ENCODE data around the gene SLC35D2.
A peak's percentile ranks its signal among the peaks of the same experiment; 100 is the strongest.

The SLC35D2 gene

DNA sequence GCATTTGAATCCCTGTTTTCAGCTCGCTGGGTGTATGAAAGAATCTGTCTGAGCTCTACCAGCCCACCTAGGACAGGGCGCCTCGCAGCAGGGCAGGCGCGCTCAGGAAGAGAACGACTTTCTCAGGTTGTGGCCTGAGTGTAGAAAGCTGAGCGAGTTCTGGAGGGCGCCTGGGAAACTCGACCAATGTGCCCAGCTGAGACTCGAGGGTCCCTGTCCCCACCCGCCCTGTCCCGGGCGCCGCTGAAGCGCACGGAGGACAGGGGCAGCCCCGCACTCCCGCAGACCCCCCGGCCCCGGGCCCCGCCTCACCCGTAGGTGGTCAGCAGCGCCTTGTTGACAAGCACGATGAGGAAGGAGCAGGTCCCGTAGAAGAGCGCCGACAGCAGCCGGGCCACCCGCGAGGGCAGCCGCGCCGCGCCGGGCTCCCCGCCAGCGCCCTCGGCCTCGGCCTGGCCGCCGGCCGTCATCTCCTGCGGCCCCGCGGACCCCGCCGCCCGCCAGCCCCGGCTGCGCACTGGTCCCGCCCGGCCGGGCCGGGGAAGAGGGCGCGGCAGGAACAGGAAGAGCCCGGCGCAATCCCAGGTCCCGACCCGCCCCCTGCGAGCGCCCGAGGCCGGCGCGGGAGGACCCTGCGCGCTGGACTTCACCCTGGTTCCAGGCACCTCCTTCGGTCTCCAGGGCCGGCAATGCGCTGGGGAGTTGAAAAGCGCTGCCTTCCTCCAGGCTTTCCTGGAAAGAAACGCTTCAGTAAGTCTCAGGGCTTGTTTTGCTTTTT lies at the start of gene SLC35D2:
SLC35D2 (minus strand) TSS at position 547 of the 778 bp plus-strand sequence; CDS start at position 470, 77 bp downstream.
- Histone ChIP-seq H3K4me3 (peak within 1 kb of the TSS; percentile 63 to 79 (median 67)), H3K27ac (peak within 1 kb of the TSS in 20 of 21 experiments; percentile 51 to 88 (median 78))

DNA sequence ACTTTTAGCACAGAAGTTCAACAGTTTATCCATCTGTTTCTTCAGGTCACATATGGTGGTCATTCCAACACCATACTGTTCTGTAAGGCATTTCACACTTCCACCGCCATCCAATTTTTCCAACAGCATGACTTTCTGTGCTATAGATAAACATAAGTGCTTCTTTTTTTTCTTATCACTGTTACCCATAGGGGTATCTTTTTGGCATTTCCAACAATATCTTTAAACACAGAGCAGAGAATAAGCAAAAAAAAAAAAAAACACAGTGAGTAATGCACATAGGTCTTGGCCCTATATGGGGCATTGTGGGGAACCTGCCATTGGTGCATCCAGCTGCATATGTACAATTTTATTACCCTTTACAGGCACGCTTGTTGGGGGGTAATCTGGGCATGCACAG lies 46.9 kb upstream of the SLC35D2 start:
- Histone ChIP-seq H3K27ac (no peak overlapping the region), H3K4me3 (no peak overlapping the region)

DNA sequence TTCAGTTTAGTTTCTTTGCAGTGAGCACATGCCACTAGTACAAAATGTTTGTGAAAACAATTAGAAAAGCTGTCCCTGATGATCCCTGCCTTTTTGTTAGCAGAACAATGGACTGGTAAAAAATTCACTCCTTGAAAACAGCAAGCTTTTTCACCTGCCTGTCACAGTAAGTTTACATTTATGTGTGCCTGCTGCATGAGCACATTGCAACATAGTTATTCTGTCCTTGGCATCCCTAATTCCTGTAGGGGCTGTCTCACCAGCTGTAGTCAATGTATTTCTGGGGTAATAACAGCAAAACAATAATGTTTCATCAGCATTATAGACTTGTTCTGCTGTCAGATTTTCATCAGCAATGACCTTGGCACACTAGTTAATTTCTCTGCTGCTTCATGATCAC lies 46.2 kb upstream of the SLC35D2 start:
- Histone ChIP-seq H3K27ac (no peak overlapping the region), H3K4me3 (no peak overlapping the region)

DNA sequence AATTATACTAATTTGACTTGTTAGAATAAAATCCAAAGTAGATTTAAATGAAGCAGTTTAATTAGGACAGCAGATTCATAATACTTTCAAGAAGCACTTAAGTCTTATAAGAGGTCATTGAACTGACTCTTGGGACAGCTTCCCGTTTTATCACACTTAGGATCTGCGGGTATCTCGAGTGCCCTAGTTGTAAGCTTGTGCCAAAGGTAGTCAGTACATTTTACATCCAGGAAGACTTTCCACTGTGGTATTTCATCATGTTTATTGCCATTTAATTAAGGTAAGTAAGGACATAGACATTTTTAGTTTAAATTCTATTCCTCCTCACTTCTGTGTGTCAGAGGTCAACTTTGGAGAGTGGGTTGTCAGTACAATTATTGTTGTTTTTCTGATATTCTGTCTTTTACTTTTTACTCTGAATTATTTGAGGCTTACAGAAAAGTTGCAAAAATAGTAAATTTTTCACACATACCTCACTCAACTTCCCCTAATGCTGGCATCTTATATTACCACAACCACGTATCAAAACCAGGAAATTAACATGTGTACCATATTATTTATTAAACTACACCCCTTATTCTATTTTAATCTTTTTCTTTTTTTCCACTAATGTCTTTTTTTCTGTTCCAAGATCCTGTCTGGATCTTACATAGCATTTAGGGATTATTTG lies 42.1 kb upstream of the SLC35D2 start:
- no peak overlapping the region for H3K27ac ChIP-seq

DNA sequence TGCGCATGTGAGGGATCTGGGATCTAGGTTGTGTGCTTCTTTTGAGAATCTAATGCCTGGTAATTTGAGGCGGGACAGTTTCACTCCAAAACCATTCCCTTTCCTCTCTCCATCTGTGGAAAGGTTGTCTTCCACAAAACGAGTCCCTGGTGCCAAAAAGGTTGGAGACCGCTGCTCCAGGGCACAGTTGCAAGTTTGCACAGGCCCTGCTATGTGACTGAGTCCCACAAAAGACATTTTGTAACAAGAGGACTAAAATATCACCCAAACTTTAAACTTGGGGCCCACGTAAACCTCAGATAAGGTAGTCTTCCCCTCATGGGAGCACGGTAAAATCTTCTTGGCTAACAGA lies 40.5 kb upstream of the SLC35D2 start:
- H3K27ac ChIP-seq = peak overlapping the region in 2 of 21 experiments; percentile 6 to 16
- no peak overlapping the region for H3K4me3 ChIP-seq

More for the DNA sequence above, 42.1 kb upstream of the SLC35D2 start:
- no peak overlapping the region for H3K4me3 ChIP-seq

DNA sequence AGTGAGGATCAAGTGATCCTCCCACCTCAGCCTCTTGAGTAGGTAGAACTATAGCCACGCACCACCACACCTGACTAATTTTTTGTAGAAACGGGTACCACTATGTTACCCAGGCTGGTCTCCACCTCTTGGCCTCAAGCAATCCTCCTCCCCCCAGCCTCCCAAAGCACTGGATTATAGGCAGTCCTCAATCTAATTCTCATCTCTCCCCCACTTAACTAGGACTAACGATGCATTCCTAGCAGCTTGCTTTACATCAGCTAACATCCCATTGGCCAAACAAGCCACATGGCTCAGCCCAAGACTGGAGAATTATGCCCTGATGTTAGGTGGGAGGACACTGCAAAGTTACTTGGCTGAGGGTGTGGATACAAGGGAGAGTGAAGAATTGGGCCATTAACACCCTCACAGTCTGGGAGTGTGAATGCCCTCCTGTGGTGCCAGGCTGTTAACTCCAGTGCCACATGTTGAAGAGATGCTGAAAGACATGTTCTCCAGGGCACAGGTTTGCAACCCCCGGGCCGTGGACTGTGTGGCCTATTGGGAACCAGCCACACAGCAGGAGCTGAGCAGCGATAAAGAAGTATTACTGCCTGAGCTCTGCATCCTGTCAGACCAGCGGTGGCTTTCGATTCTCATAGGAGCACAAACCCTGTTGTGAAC lies 39.9 kb upstream of the SLC35D2 start:
- H3K27ac ChIP-seq = peak overlapping the region in 1 of 21 experiments; percentile 6
- no peak overlapping the region for H3K4me3 ChIP-seq

DNA sequence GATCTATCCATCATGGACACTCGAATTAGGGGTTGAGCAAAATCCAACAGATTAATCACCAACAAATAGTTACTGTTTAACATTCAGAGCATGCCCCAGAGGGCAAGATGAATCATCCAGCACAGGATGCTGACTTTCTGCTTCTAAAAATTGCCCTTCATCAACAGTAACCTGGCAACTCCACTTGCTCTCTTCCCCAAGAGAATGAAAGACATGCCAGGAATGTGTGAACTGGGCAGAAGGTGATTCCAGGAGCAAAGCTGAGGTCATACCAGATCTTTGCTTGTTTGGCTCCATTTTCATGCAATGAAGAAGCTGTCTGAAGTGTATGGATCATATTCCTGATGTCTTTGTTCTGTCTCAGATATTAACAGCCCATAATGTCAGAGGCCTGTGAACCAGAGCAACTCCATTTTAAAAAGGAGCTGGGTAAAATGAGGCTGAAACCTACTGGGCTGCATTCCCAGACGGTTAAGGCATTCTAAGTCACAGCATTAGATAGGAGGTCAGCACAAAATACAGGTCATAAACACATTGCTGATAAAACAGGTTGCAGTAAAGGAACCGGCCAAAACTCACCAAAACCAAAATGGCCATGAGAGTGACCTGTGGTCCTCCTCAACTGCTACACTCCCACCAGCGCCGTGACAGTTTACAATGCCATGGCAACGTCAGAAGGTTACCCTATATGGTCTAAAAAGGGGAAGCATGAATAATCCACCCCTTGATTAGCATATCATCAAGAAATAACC lies 37.1 kb upstream of the SLC35D2 start:
- Histone ChIP-seq H3K27ac (peak overlapping the region in 19 of 21 experiments; percentile 7 to 98 (median 96)), H3K4me3 (no peak overlapping the region)

DNA sequence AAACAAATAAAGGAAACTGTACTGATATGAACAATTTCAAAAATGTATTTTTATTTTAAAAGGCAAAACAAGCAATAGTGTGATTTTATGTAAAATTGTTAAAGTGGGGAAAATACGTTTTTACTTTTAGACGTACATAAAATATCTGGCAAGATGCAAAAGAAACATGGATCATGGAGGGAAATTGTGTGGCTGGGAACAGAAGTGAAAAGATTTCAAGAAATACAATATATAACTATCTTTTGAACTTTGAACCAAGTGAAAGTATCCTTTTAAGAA lies 36.1 kb upstream of the SLC35D2 start:
- Histone ChIP-seq H3K27ac (peak overlapping the region in 19 of 21 experiments; percentile 82 to 99 (median 96)), H3K4me3 (peak overlapping the region in 6 of 7 experiments; percentile 64 to 90 (median 80))

DNA sequence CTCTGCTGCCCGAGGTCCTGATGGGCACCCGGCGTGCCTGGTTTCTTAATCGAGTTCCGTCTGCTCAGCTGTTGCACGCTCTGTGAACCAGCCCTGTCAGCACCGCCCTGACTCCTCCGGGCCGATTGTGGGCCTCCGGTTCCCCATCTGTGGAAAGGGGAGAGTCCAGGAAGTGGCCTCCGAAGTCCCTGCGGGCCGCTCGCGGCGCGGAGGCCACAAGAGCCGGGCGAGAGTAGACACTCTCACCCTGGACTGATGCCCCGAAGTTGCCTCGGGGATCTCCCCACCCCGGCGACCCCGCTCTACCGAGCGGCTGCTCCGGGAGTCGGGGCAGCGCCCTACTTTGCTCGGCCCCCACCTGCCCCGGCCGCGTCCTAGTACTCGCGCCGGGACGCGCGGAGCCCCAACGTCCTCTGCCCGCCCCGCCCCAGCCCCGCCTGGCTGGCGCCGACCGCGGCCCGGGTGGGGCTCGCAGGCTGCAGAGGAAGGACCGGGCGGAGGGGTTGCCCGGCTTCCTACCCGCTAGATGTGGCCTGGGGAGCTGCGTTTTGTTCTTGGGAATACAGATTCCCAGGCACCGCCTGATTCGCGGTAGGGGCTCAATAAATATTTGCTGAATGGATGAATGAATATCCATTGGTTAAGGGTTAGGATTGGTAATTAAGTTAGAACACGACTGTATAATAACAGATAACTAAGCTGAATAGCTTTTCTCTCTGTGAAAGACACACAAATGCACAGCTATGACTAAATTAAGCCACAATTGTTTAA lies 35.6 kb upstream of the SLC35D2 start:
- peak overlapping the region; percentile 64 to 99 (median 80) for H3K4me3 ChIP-seq
- peak overlapping the region; percentile 82 to 99 (median 96) for H3K27ac ChIP-seq

DNA sequence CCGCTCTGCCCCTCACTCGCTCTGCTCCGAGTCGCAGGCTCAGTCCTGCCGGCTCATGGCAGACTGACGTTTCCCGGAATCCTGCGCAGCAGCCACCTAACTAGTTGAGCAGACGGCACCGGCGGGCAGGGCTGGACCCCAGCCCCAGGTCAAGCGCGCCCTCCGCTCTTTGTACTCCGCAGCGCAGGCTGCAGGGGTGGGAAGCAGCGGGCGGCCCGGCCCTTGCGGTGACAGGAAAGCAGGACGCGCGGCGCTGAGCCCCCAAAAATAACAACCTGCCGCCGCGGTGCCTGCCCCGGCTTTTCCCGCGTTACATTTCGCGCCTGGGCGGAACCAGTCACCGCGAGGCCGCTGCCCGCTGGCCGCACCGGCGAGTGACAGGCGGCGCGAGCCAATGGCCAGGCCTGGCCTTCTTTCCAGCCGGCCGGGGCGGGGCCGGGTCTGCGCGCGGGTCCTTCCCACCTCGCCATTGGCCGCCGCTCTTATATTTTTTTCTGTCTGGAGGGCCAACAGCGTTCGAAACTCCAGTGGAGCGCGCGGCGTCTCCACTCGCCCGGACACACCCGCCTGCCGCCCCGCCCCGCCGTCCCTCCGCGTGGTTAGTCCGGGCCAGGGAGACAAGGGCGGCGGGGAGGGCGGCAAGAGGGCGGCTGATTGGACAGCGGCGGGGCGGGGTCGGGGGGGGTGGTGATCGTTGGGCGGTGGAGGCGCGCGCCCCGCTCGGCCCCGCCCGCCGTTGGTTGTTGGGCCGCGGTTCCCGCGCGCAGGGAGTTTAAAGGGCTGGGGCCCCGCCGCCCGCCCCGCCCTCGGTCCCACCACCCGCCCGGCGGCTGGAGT lies 34.8 kb upstream of the SLC35D2 start, which contains the start of gene ZNF367:
ZNF367 (minus strand) TSS at position 288 of the 837 bp plus-strand sequence. CDS start 338 bp downstream, outside the sequence.
- peak within 1 kb of the TSS; percentile 82 to 99 (median 96) for H3K27ac ChIP-seq
- peak within 1 kb of the TSS; percentile 64 to 99 (median 80) for H3K4me3 ChIP-seq

DNA sequence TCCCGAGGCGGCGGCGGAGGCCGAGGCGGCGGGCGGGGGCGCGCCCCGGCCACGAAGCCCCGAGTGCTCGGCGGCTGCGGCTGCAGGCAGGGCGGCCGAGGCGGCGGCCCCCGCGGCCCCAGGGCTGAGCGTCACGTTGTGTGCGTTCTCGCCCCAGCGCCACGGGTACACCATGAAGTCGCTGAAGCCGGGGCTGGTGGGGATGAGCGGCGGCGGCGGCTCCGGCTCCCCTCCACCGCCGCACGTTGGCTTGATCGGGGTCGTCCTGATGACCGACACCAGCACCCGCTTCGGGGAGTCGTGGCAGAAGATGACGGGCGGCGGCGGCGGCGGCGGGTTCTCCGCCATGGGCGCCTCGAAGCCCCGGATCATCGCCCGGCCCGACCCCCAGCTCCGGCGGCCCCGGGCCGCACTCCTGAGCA lies 34.2 kb upstream of the SLC35D2 start:
- peak overlapping the region; percentile 3 to 99 (median 96) for H3K27ac ChIP-seq
- H3K4me3 ChIP-seq = peak overlapping the region; percentile 64 to 99 (median 80)

DNA sequence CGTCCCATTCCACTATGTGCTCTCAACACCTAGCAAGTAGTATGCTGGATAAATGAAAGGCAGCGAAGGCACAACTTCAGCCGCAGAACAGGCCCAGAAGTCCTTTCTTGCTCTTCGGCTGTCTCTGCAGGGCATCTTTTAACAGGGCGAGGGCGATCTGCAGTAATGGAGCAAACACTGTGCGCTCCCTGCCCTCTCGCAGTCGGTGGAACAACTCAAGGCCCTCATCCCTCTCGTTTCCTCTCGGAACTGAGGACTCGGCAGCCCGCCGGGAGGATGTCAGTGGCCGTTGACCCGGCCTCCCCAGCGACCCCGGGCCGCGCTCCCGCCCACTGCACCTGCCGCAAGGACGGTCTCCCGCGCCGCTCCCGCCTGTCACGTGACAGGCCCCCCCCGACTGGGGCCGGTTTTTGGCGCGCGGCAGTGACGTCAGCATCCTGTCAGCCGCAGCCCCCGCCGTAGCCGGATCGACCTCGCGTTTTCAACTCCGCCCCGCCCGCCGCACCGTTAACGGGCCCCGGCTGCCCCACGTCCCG lies 33.6 kb upstream of the SLC35D2 start:
- H3K27ac ChIP-seq = peak overlapping the region; percentile 3 to 99 (median 96)
- peak overlapping the region; percentile 64 to 99 (median 80) for H3K4me3 ChIP-seq

DNA sequence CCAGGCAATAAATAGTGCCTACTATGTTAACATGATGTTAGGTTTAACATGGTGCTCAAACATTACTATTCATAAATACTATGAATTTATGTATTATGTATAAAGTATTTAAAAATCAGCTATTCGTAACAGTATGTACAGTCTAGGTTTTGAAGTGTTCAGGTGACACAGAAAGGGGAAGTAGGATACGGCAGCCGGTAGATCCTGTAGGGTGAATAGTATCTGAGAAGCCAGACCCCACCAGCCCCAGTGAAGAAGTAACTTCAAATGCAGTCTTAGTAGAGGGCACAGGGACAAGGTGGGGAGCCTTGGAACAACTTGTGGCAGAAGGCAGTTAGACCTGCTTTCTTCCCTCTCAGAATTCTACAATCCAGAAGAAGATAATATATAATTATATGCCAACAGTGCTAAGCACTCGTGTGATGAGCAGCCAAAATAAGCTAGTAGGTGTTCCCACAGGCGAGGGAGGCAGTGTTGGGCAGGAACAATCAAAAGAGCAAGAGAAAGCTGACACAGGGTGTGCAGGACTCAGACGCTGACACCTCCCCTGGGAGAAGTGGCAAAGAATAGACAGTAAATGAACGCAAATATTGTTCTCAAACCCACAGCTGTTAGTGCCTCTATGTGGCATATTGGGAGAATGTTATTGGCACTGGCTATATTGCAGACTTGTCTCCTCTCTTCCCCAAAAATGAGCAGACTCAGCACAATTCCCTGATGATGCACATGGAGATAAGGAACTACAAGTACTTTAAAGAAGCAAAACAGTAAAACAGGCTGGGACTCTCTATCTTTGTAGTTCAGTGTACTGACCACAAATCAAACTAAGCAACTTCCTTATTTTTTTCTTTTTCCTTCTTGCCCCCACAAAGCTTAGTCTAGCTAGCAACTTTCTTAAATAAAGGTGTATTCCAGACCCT lies 30.1 kb upstream of the SLC35D2 start:
- Histone ChIP-seq H3K4me3 (no peak overlapping the region), H3K27ac (peak overlapping the region in 13 of 21 experiments; percentile 1 to 81 (median 51))

DNA sequence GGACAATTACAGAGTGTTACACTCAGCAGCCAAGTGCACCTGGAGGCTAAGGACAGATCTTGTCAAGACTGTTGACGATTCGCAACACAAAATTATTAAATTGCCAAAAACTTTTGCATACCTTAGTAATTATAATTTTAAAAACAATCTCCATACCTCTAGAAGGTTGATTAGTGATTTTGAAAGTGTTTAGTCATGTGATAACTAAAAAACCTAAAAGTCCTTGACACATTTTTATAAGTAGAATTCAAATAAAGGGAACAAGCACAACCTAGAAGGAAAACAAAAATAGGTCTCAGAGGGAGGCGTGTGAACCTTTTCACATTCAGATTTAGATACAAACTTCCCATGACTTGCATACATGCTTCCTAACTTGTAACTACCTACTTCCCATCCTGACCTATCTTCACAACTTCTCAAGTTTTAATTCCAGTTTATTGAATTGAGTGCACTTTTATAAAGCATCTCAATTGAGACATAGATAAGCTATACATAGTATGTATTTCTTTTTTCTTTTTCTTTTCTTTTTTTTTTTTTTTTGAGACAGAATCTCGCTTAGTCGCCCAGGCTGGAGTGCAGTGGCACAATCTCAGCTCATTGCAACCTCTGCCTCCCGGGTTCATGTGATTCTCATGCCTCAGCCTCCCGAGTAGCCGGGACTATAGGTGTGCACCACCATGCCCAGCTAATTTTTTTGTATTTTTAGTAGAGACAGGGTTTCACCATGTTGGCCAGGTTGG lies 28.8 kb upstream of the SLC35D2 start:
- no peak overlapping the region for H3K4me3 ChIP-seq
- H3K27ac ChIP-seq = peak overlapping the region in 3 of 21 experiments; percentile 1 to 81 (median 62)

DNA sequence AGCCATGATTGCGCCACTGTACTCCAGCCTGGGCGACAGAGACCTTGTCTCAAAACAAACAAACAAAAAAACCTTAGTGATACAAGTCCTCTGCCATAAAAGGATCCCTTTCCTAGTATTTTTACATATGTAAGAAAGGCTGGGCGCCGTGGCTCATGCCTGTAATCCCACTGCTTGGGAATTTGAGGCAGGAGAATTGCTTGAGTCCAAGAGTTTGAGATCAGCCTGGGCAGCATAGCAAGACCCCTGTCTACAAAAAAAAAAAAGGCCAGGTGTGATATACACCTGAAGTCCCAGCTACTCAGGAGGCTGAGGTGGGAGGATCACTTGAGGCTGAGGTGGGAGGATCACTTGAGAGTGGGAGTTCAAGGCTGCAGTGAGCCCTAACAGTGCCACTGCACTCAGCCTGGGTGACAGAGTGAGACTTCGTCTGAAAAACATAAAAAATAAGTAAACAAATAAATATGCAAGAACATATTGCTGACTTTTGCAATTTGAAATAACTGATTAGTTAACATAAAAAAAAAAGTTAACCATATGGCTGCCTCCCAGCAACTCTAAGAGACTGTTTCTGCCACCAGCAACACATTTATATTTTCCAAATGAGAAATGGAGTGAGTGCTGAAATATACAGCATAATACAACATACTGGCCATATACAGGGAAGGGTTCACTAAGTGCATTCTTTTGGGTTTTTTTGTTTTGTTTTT lies 27.8 kb upstream of the SLC35D2 start:
- Histone ChIP-seq H3K4me3 (no peak overlapping the region), H3K27ac (peak overlapping the region in 1 of 21 experiments; percentile 15)
